ENCODE measurements around the gene SPOCK1. TPM values are rescaled to one million over a fixed set of nuclear protein-coding genes. Genes with fewer than 3 reads are reported as not detected.

SPOCK1 gene
- total RNA-seq, 1 donor from 2014 or later, result not detected

DNA sequence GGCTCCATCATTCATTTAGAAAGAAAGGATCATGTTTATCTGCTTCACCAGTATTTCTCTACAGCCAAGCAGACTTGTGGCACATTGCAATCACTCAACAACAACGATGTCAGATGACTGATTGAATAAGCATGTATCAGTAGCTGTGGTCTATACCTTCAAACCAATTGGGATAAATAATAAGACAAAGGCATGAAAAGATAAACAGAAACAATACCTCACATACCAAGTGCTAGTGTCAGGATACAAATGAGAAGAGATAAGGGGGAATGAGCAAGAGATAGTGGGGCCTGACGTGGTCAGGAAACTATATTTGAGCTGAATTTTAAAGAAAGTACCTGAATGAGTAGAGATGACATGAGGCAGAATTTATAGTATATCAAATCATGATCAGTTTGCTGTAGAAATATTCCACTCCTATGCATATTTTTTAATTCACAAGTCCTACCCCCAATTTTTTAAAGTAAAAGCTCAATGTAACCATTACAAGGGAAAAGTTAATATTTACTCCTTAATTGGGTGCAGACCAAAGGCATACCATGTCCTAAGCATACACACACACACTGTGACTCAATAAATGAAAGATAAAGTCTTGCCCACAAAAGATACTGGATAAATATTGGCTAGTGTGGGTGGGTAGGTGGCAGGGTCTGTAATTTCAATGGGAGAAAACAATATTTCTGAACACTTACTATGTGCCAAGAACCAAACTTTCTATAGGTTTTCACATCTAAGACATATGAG is 284.5 kb downstream of the SPOCK1 start:
- Mint-ChIP-seq H3K4me1 (no peaks in the 10 kb centered on the region), H3K27ac (no peak overlapping the region), H3K9me3 (no peaks in the 10 kb centered on the region), H3K36me3 (ENCODE audit: low read depth) (no peaks in the 10 kb centered on the region), H3K4me3 (no peak overlapping the region), H3K27me3 (no peaks in the 10 kb centered on the region)
- intact Hi-C loops (cut with micrococcal nuclease), result no loop called here
- DNase-seq, result no peak

DNA sequence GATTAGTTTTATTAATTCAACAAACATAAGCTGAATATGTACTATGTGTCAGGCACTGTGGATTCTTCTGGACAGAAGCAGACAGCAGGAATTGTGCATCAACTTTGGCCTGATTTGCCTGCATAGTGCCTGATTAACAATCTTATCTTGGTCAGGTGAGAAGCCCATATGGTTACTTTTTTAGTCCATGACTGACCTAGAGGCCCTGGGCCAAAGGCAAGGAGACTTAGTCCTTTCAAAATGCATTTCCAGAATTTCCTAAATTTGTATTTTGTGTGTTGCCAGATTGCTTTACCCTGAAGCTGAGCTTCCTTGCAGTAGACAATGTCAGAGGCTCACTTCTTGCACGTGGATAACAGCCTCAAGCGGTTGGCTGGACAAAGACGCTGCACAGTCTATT is 286.7 kb downstream of the SPOCK1 start:
- Mint-ChIP-seq H3K4me3 (no peak overlapping the region), H3K4me1 (no peaks in the 10 kb centered on the region), H3K9me3 (no peaks in the 10 kb centered on the region), H3K36me3 (ENCODE audit: low read depth) (no peaks in the 10 kb centered on the region), H3K27ac (no peak overlapping the region), H3K27me3 (no peaks in the 10 kb centered on the region)
- no peak for DNase-seq
- intact Hi-C loops (cut with micrococcal nuclease), result no loop called here

DNA sequence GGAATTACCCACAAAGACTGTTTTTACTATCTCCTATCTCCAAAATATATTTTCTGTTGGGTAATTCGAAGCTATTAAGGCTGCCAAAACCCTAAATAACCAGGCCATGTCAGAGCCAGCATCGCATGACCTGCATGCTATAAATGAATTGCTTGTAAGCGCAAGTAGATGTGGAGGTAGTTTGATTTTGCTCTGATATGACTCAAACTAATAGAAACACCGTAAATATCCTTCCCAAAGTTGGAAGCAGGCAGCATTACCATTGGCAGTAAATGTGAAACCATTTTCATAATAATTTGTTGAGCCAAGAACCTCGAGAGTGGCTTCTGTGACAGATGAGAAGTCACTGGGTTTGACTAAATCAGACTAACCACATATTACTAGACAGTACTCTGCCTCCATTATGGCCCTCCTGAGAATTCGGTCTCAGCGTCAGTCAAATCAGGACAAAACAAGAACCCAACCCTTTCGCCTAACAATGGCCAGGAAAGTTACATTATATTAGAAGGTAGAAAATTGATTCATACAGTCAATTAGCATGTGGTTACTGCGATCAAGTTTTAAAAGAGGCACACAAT is 289.8 kb downstream of the SPOCK1 start:
- intact Hi-C loops (cut with micrococcal nuclease), result no loop called here
- H3K4me3 Mint-ChIP-seq, result no peak overlapping the region
- H3K4me1 Mint-ChIP-seq, result no peaks in the 10 kb centered on the region
- H3K36me3 Mint-ChIP-seq (ENCODE audit: low read depth), result no peaks in the 10 kb centered on the region
- DNase-seq, result no peak
- H3K27ac Mint-ChIP-seq, result no peak overlapping the region
- no peaks in the 10 kb centered on the region for H3K9me3 Mint-ChIP-seq
- H3K27me3 Mint-ChIP-seq, result no peaks in the 10 kb centered on the region

DNA sequence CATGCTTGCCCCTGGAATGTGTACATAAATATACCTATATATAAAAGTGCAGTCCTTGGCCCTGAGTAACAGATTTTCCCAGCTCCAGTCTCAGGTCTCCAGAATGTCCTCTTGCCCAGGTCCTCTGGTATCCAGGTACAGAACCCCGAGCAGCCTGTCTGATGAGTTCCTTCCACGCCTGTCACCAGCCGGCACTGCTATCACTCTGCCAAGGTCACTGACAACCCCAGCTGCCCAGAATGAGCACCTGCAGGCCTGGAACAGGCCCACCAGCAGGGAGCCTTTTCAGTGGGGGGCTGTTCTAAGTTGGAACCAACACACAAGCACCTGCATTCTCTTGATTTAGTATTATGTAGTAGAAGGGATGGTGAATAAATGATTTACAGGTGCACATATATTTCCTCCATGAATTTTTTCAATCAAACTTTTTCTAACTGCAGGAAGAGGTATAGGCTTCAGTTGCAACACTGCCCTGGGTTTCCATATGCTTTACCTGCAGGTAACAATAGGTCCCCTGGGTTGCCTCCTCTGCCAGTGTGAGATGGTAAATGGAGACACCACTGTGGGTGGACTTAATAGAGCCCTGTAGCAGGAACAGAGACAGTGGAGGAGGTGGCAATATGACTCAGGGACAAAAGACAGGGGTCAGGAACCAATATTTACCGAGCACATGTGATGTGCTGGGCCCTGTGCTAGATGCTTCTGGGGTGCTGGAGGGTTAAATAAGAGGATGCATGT is 291.9 kb downstream of the SPOCK1 start:
- DNase-seq, result no peak
- Mint-ChIP-seq H3K27me3 (no peaks in the 10 kb centered on the region), H3K9me3 (no peaks in the 10 kb centered on the region), H3K4me1 (no peaks in the 10 kb centered on the region), H3K27ac (no peak overlapping the region), H3K4me3 (no peak overlapping the region), H3K36me3 (ENCODE audit: low read depth) (no peaks in the 10 kb centered on the region)
- intact Hi-C loops (cut with micrococcal nuclease), result no loop called here

DNA sequence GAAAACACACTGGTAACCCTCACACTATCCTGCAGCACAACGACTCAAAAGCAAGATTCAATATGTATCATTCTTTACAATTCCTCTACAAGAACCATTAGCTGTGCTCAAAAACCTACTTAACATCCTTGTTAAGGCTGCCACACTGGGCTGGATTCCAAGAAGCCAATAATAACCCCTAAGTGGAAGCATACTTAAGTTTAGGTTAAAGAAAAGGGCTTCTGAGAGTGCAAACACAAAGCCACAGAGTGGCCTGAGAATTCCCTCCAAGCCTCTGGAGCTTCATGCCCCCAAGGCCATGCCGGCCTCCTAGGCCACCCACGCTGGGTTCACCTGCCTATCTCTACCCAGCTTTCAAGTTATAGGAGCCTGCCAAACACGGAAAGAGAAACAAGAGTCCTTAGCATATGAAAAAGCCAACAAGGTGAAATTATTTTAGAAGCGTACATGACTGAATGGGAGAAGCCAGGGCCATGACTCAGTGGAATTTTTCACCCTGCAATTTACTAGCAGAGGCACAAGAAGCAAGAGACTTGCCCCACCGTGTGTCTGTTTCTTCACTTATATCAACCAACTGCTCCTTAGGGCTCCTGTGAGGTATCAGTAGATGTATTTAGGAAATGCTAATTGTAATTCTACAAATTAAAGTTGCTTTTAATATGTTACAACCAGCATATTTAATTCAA is 293.0 kb downstream of the SPOCK1 start:
- intact Hi-C loops (cut with micrococcal nuclease), result no loop called here
- no peaks in the 10 kb centered on the region for H3K27me3 Mint-ChIP-seq
- H3K36me3 Mint-ChIP-seq (ENCODE audit: low read depth), result no peaks in the 10 kb centered on the region
- H3K27ac Mint-ChIP-seq, result no peak overlapping the region
- no peak for DNase-seq
- H3K9me3 Mint-ChIP-seq, result no peaks in the 10 kb centered on the region
- no peaks in the 10 kb centered on the region for H3K4me1 Mint-ChIP-seq
- H3K4me3 Mint-ChIP-seq, result no peak overlapping the region

DNA sequence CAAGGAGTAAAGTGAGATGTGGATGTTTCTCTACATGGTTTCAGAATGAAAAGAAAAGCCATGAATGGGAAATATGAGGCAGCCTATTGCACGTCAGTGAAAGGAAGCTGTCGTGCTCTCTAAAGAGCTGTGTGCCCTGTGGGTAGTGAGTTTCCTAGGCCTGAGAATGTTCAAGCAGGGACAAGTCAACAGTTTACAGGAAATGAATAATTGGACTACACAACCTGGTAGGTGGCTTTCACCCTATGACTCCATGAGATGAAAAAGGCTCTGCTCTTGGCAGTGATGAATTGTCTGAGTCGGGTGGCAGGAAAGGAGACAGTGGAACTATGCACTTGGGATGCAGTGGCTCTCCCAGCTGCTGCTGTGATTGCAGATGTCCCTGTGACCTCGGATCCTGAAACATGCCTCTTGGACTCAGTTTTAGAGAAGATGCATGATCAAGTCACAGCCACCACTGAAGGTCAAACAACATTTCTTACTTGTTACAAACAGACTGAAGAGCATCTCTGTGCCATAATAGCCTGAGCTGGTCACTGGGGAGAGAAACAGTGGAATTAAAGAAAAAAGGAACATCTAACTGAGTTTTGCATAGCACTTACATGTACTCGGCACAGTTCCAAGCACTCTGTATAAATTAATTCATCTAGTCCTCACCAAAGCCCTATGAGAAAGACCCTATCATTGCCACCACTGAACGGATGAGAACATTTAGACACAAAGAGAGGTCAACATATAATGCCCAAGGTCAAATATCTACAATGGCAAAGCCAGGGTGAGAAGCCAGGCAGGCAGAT is 293.7 kb downstream of the SPOCK1 start:
- Mint-ChIP-seq H3K4me1 (no peaks in the 10 kb centered on the region), H3K4me3 (no peak overlapping the region), H3K36me3 (ENCODE audit: low read depth) (no peaks in the 10 kb centered on the region), H3K9me3 (no peaks in the 10 kb centered on the region), H3K27ac (no peak overlapping the region), H3K27me3 (no peaks in the 10 kb centered on the region)
- no peak for DNase-seq
- intact Hi-C loops (cut with micrococcal nuclease), result no loop called here

DNA sequence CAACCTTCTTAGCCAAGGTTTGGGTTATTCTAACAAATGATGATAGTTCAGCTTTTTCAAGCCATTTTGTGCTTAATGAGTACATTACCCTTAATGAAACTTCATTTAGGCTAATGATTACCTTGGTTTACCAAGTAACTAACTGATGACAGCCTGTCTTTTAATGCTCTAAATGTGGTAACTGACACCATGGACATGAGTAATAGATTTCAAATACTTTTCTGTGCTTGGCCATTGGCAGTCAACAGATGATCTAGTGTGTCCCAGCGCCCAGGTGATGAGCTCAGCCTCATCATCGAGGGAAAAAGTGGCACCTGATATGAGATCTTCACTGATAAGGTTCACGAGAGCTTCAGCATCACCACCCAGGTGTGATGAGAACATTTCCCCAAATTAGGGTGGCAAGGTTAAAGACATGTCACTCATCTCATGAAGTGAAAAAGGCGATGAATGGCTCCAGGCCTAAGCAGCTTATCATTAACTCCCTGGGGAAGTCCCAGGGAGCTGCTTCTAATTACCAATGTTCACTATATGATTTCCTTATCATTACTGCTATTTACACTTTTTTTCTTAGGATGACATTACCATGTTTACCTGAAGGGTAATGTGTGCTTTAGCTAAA is 296.0 kb downstream of the SPOCK1 start:
- no peaks in the 10 kb centered on the region for H3K9me3 Mint-ChIP-seq
- no peaks in the 10 kb centered on the region for H3K4me1 Mint-ChIP-seq
- no peak overlapping the region for H3K27ac Mint-ChIP-seq
- H3K36me3 Mint-ChIP-seq (ENCODE audit: low read depth), result no peaks in the 10 kb centered on the region
- H3K4me3 Mint-ChIP-seq, result no peak overlapping the region
- no peaks in the 10 kb centered on the region for H3K27me3 Mint-ChIP-seq
- intact Hi-C loops (cut with micrococcal nuclease), result no loop called here
- DNase-seq, result no peak

DNA sequence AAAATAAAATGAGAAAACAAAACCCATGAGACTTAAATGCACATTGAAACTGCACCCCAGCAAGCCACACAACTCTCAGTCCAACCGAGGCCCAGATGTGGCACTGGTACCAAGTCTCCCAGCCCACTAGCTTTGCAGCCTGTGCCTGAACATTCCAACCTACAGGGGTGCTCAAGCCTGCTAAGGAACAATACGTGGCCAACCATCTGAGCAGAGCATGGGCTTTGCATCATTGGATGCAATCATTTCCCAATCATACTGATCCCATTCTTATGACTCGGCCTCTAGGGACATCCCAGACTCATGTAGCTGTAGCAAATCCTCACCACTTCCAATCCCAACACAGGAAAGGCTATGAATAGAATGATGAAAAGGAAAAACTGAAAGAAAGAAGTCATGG is 297.2 kb downstream of the SPOCK1 start:
- DNase-seq, result no peak
- Mint-ChIP-seq H3K27me3 (no peaks in the 10 kb centered on the region), H3K27ac (no peak overlapping the region), H3K36me3 (ENCODE audit: low read depth) (no peaks in the 10 kb centered on the region), H3K4me1 (no peaks in the 10 kb centered on the region), H3K9me3 (no peaks in the 10 kb centered on the region), H3K4me3 (no peak overlapping the region)
- intact Hi-C loops (cut with micrococcal nuclease), result no loop called here

DNA sequence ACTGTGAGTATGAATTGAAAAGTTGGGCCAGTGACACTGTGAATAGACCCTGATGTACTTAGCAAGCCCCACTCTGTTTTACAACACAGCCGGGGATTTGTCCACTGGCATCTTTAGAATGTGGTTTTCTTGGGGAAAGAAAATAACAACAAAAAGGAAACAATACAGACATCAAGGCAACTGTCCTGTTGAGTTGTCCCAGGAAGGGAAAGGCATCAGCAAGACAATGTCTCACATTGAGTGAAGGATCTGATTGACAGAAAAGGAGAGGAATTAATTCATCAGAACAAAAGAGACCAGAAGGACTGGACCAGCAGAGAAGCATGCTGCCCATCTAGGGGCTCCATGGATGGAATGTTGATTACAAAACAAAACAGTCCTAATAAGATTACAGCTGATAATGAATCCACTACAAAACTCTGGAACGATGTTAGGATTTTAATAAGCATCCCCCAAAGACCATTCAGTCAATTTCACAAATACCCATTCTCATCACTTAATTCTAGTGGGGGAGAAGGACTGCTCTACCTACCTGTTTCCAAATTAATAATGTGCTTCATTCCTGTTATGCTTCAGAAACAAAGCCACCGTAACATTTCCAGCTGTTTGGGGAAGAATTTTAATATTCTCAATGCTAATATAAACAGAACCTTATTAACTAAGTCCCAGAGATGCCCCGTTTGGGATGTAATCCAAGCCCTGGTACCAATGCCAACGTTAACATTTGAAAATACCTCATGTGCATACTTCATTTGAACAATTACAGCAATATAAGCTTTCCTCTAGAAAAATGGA is 298.0 kb downstream of the SPOCK1 start:
- intact Hi-C loops (cut with micrococcal nuclease), result no loop called here
- no peak for DNase-seq

DNA sequence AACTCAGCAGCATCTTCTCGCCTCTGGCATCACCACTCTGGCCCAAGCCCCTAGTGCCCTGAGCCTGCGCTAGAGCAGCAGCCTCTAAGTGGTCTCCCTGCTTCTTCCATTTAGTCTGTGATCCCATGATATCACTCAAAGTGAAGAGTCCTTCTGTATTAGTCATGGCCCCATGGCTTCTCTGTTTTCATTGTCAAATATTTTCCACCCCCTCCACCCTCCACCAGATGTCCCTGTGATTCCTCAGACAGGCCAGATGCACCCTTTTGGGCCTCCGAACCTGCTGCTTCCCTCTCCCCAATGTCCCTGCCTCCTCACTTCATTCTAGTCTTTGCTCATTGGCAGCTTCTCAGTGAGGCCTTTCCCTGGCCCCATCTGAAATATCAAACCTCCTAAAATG is 299.2 kb downstream of the SPOCK1 start:
- H3K27me3 Mint-ChIP-seq, result no peaks in the 10 kb centered on the region
- no peak overlapping the region for H3K27ac Mint-ChIP-seq
- DNase-seq, result no peak
- H3K9me3 Mint-ChIP-seq, result no peaks in the 10 kb centered on the region
- no peaks in the 10 kb centered on the region for H3K36me3 Mint-ChIP-seq (ENCODE audit: low read depth)
- H3K4me3 Mint-ChIP-seq, result no peak overlapping the region
- H3K4me1 Mint-ChIP-seq, result no peaks in the 10 kb centered on the region
- intact Hi-C loops (cut with micrococcal nuclease), result no loop called here

More for the DNA sequence above, 298.0 kb downstream of the SPOCK1 start:
- no peak overlapping the region for H3K4me3 Mint-ChIP-seq
- no peak overlapping the region for H3K27ac Mint-ChIP-seq
- no peaks in the 10 kb centered on the region for H3K36me3 Mint-ChIP-seq (ENCODE audit: low read depth)
- H3K4me1 Mint-ChIP-seq, result no peaks in the 10 kb centered on the region
- no peaks in the 10 kb centered on the region for H3K9me3 Mint-ChIP-seq
- H3K27me3 Mint-ChIP-seq, result no peaks in the 10 kb centered on the region

DNA sequence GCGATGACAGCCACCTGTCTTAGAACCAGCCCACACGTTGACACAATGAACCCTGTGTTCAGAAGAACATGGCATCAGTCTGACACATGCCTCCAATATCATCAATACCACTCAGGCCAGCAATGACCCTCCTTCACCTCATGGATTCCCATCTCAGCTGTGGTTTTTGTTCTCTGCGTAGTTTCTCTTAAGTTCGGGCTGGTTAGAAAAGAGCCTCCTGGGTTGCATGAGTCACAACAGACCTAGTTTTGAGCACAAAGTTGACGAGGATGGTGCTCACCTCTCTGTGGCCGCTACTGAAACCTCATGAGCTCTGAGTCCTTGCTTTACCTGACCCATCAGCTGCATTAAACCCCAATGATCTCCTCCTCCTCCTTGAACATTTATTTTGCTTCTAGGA is 299.9 kb downstream of the SPOCK1 start:
- no peak overlapping the region for H3K27ac Mint-ChIP-seq
- intact Hi-C loops (cut with micrococcal nuclease), result no loop called here
- no peaks in the 10 kb centered on the region for H3K4me1 Mint-ChIP-seq

DNA sequence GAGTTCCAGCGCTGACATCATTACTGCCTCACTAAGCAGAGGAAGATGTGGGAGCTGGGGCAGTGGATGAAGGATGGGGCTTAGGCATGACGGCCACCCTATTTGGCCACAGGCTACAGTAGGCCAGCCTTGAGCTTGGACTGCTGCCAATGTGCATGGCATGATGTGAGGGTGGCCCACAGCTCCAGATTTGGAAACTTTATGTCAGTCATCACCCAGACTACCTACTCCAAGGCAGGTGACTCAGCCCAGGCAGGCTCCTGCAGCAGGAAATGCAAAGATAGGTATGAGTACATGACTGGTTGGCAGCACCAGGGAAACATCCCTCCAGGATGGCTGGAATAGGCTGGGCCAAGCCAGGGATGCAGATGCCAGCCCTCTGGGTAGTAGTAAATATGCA is 303.6 kb downstream of the SPOCK1 start:
- Mint-ChIP-seq H3K27ac (no peak overlapping the region), H3K36me3 (ENCODE audit: low read depth) (no peaks in the 10 kb centered on the region), H3K9me3 (no peaks in the 10 kb centered on the region), H3K27me3 (no peaks in the 10 kb centered on the region), H3K4me1 (no peaks in the 10 kb centered on the region), H3K4me3 (no peak overlapping the region)
- no peak for DNase-seq
- intact Hi-C loops (cut with micrococcal nuclease), result no loop called here

More for the DNA sequence above, 299.9 kb downstream of the SPOCK1 start:
- H3K27me3 Mint-ChIP-seq, result no peaks in the 10 kb centered on the region
- H3K9me3 Mint-ChIP-seq, result no peaks in the 10 kb centered on the region
- H3K4me3 Mint-ChIP-seq, result no peak overlapping the region
- DNase-seq, result no peak
- no peaks in the 10 kb centered on the region for H3K36me3 Mint-ChIP-seq (ENCODE audit: low read depth)

All from activated CD4-positive, alpha-beta T cell treated with anti-CD3 and anti-CD28 coated beads, Interleukin-2, amount 10 ng/mL, durations not matched to agents 24 days and 14 days (primary cell).